OCI-LY1 (cell line): ENCODE measurements around the gene CLPTM1L.

ENCODE experiments used
- H2AFZ ChIP-seq: fragments of 200-600 bp; sonication (generic), shearing (Covaris generic); 2 replicates; pipeline ENCODE4 v1.6.0; 2014; ENCODE audit warnings: antibody characterized with exemption, mild to moderate bottlenecking, low read length
- H3F3A ChIP-seq: fragments of 200-600 bp; sonication (generic), shearing (Covaris generic); 2 replicates; pipeline ENCODE4 v1.6.0; 2014; ENCODE audit warnings: mild to moderate bottlenecking, antibody characterized with exemption, low read length, moderate library complexity; ENCODE audit not compliant: insufficient read depth
- H3K27ac ChIP-seq: fragments of 200-600 bp; sonication (generic); 2 replicates; pipeline ENCODE4 v1.5.1; 2014; ENCODE audit warnings: low read length, mixed run types, mild to moderate bottlenecking, low read depth; ENCODE audit not compliant: poor library complexity, severe bottlenecking
- H3K27me3 ChIP-seq: fragments of 200-600 bp; sonication (generic); 2 replicates; pipeline ENCODE4 v1.6.0; 2014; ENCODE audit warnings: antibody characterized with exemption, mild to moderate bottlenecking, low read length, moderate library complexity; ENCODE audit not compliant: insufficient read depth
- H3K36me3 ChIP-seq: fragments of 200-600 bp; sonication (generic); 2 replicates; pipeline ENCODE4 v1.6.1; 2014; ENCODE audit warnings: mild to moderate bottlenecking, antibody characterized with exemption, low read length, moderate library complexity, mixed read lengths; ENCODE audit not compliant: insufficient read depth
- H3K4me1 ChIP-seq: fragments of 200-600 bp; sonication (generic); 2 replicates; pipeline ENCODE4 v1.5.1; 2014; ENCODE audit warnings: mild to moderate bottlenecking, low read length, moderate library complexity; ENCODE audit not compliant: insufficient read depth, severe bottlenecking
- H3K4me2 ChIP-seq: fragments of 200-600 bp; sonication (generic), shearing (Covaris generic); 2 replicates; pipeline ENCODE4 v1.6.1; 2014; ENCODE audit warnings: low read length
- H3K4me3 ChIP-seq: fragments of 200-600 bp; sonication (generic); 2 replicates; pipeline ENCODE4 v1.5.1; 2014; ENCODE audit warnings: low read length, low read depth, mild to moderate bottlenecking, mixed read lengths; ENCODE audit not compliant: poor library complexity, severe bottlenecking
- H3K79me2 ChIP-seq: fragments of 200-600 bp; shearing (Covaris generic); 2 replicates; pipeline ENCODE4 v1.6.1; 2016; ENCODE audit warnings: mixed run types, low read length, mixed read lengths; ENCODE audit not compliant: insufficient read depth
- H3K9ac ChIP-seq: fragments of 200-600 bp; sonication (generic), shearing (Covaris generic); 2 replicates; pipeline ENCODE4 v1.6.1; 2014; ENCODE audit warnings: mild to moderate bottlenecking, low read length, mixed read lengths
- H3K9me2 ChIP-seq: fragments of 200-600 bp; sonication (generic), shearing (Covaris generic); 2 replicates; pipeline ENCODE4 v1.6.1; 2014; ENCODE audit warnings: low read depth, mild to moderate bottlenecking, low read length, mixed read lengths
- H3K9me3 ChIP-seq: fragments of 200-600 bp; shearing (Covaris generic); 2 replicates; pipeline ENCODE4 v1.6.1; 2014; ENCODE audit warnings: low read length, mixed read lengths
- H4K20me1 ChIP-seq: fragments of 200-600 bp; sonication (generic), shearing (Covaris generic); 2 replicates; pipeline ENCODE4 v1.6.0; 2016; ENCODE audit warnings: mild to moderate bottlenecking, low read length; ENCODE audit not compliant: insufficient read depth
- EZH2 ChIP-seq: fragments of 200-600 bp; sonication (generic), shearing (Covaris generic); IDR thresholded peaks from 2 replicates; pipeline ENCODE4 v1.8.0; 2017; ENCODE audit warnings: borderline replicate concordance, mixed run types, mild to moderate bottlenecking, antibody characterized with exemption, low read length, moderate library complexity, mixed read lengths
- TF ChIP-seq, protein P1 (sequence below): fragments of 200-600 bp; sonication (generic), shearing (Covaris generic); IDR thresholded peaks from 2 replicates; pipeline ENCODE4 v1.5.1; 2017; ENCODE audit warnings: mild to moderate bottlenecking, antibody characterized with exemption, low read length, moderate library complexity, mixed read lengths

CLPTM1L gene

DNA sequence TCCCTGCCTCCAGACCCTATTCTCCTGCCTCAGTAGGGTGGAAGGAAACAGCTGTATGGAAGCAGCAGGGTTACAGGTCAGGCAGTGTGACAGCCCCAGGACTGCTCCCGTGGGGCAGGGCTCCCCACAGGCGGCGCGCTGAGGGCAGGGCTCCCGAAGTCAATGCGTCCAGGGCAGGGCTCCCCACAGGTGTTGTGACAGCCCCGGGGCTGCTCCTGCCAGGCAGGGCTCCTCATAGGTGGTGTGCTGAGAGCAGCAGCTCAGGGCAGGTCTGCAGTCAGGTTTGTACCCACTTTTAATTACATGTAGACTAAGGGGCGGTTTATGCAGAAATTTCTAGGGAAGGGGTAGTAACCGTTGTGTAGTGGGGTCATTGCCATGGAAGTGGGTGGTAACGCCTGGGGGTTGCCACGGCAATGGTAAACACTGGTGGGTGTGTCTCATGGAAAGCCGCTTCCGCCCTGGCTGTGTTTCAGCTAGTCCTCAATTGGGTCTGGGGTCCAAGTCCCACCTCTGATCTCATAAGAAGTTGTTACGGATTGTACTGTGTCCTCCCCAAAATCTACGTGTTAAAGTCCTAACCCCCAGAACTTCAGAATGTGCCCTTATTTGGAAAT, 33.4 kb downstream of the CLPTM1L start:
- Histone ChIP-seq H3K4me1 (peaks cover 47% of the 10 kb centered on the region), H3K36me3 (no peaks in the 10 kb centered on the region; the same call in 1 of the 2 replicates), H3K79me2 (no peaks in the 10 kb centered on the region), H3F3A (peaks cover 16% of the 10 kb centered on the region; the same call in 1 of the 2 replicates), H3K4me3 (no peak overlapping the region), H2AFZ (no peak overlapping the region), H4K20me1 (no peaks in the 10 kb centered on the region), H3K27ac (peak overlapping the region; percentile 100), H3K9me2 (no peaks in the 10 kb centered on the region), H3K9ac (no peak overlapping the region), H3K4me2 (no peak overlapping the region), H3K9me3 (peaks cover 16% of the 10 kb centered on the region), H3K27me3 (no peaks in the 10 kb centered on the region)
- no peak for TF ChIP-seq EZH2
- TF ChIP-seq, protein P1, sequence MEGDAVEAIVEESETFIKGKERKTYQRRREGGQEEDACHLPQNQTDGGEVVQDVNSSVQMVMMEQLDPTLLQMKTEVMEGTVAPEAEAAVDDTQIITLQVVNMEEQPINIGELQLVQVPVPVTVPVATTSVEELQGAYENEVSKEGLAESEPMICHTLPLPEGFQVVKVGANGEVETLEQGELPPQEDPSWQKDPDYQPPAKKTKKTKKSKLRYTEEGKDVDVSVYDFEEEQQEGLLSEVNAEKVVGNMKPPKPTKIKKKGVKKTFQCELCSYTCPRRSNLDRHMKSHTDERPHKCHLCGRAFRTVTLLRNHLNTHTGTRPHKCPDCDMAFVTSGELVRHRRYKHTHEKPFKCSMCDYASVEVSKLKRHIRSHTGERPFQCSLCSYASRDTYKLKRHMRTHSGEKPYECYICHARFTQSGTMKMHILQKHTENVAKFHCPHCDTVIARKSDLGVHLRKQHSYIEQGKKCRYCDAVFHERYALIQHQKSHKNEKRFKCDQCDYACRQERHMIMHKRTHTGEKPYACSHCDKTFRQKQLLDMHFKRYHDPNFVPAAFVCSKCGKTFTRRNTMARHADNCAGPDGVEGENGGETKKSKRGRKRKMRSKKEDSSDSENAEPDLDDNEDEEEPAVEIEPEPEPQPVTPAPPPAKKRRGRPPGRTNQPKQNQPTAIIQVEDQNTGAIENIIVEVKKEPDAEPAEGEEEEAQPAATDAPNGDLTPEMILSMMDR: no peak

GRCh38 chr5:1310118-1310517, 34.8 kb downstream of the CLPTM1L start:
- H3K4me3 ChIP-seq: no peak overlapping the region
- H3K9me3 ChIP-seq: peaks cover 16% of the 10 kb centered on the region
- no peaks in the 10 kb centered on the region for H3K27me3 ChIP-seq
- H4K20me1 ChIP-seq: no peaks in the 10 kb centered on the region
- no peaks in the 10 kb centered on the region for H3K9me2 ChIP-seq
- H3F3A ChIP-seq: 0 out of 2 replicates have a peak, but pooled peaks cover 10% of the 10 kb centered on the region
- no peaks in the 10 kb centered on the region for H3K79me2 ChIP-seq
- H3K4me2 ChIP-seq: no peak overlapping the region
- H2AFZ ChIP-seq: no peak overlapping the region
- no peak overlapping the region for H3K27ac ChIP-seq
- H3K4me1 ChIP-seq: peaks cover 33% of the 10 kb centered on the region
- H3K36me3 ChIP-seq: no peaks in the 10 kb centered on the region; the same call in 1 of the 2 replicates
- no peak overlapping the region for H3K9ac ChIP-seq
- TF ChIP-seq, protein P1: no peak
- no peak for TF ChIP-seq EZH2

GRCh38 chr5:1304033-1304432, 40.9 kb downstream of the CLPTM1L start:
- Histone ChIP-seq H3K4me2 (no peak overlapping the region), H2AFZ (no peak overlapping the region), H3K4me1 (peaks cover 12% of the 10 kb centered on the region), H3K9me3 (no peaks in the 10 kb centered on the region), H3K9ac (no peak overlapping the region), H3K27ac (no peak overlapping the region), H3K79me2 (no peaks in the 10 kb centered on the region), H3K9me2 (no peaks in the 10 kb centered on the region), H3K4me3 (no peak overlapping the region), H3F3A (0 out of 2 replicates have a peak, but pooled peaks cover 3% of the 10 kb centered on the region), H4K20me1 (no peaks in the 10 kb centered on the region), H3K27me3 (no peaks in the 10 kb centered on the region; the same call in 1 of the 2 replicates), H3K36me3 (no peaks in the 10 kb centered on the region)
- no peak for TF ChIP-seq EZH2
- TF ChIP-seq, protein P1: no peak
